Stomach (tissue), 9 donors: Measurements from ENCODE around the gene CUX1. TPM values are rescaled to one million over a fixed set of nuclear protein-coding genes. Genes with fewer than 3 reads are reported as not detected.
"Not testable (repeated sequence)": the region's sequence is repeated elsewhere in the genome, so short reads cannot be mapped to it uniquely, and the experiment has no call there.

Source experiments
- DNase-seq, 2 donors: peaks; one replicate each; pipeline versions ENCODE4 v3.0.0 to v3.0.0-alpha.2; 2013 to 2019
- H3K27ac ChIP-seq, 5 donors: fragments of 200-600 bp in 4 of 5; sonication (generic) in 4 of 5; one replicate each; pipeline ENCODE4 v1.5.1; 2013 to 2019; ENCODE audit warnings: mild to moderate bottlenecking in 1 of 5, moderate library complexity in 1 of 5
- H3K27me3 ChIP-seq, 3 donors: fragments of 200-600 bp; sonication (generic); one replicate each; pipeline ENCODE4 v1.5.1; 2017 to 2019; ENCODE audit warnings: mixed run types in 1 of 3
- H3K36me3 ChIP-seq, 4 donors: fragments of 200-600 bp; sonication (generic); 1 replicate in 3 of 4; 2 replicates in 1 of 4; pipeline ENCODE4 v1.5.1; 2016 to 2019
- H3K4me1 ChIP-seq, 4 donors: fragments of 200-600 bp; sonication (generic); one replicate each; pipeline ENCODE4 v1.5.1; 2016 to 2019
- H3K4me3 ChIP-seq, 4 donors: fragments of 200-600 bp; sonication (generic) in 3 of 4; one replicate each; pipeline ENCODE4 v1.5.1; 2016 to 2019; ENCODE audit warnings: mild to moderate bottlenecking in 1 of 4
- H3K9me3 ChIP-seq, 4 donors: fragments of 200-600 bp; sonication (generic); one replicate each; pipeline ENCODE4 v1.5.1; 2016 to 2019
- CTCF ChIP-seq, 7 experiments: fragments of 450-650 bp in 4 of 7; fragments of 200-600 bp in 3 of 7; sonication (generic) in 3 of 7; IDR thresholded peaks; one replicate each; pipeline ENCODE4 v1.5.1; 2016 to 2019; ENCODE audit warnings: antibody characterized with exemption in 7 of 7, control low read depth in 2 of 7, mild to moderate bottlenecking in 1 of 7
- EP300 ChIP-seq: sonication (generic); formaldehyde crosslinking; IDR thresholded peaks from one replicate; pipeline ENCODE4 v1.6.1; 2017; ENCODE audit warnings: antibody characterized with exemption
- POLR2A ChIP-seq, 4 donors: fragments of 450-650 bp; IDR thresholded peaks; one replicate each; pipeline ENCODE4 v1.6.1; 2016; ENCODE audit warnings: antibody characterized with exemption in 4 of 4, control low read depth in 2 of 4, mild to moderate bottlenecking in 1 of 4, moderate library complexity in 1 of 4
- POLR2AphosphoS5 ChIP-seq, 3 donors: sonication (generic); formaldehyde crosslinking; IDR thresholded peaks; one replicate each; pipeline ENCODE4 v1.6.1; 2016; ENCODE audit warnings: antibody characterized with exemption in 3 of 3
- WGBS, 5 donors: extraction: QIAGEN DNeasy Blood & Tissue Kit in 3 of 5; methylation state at CpG; one replicate each; pipeline versions ENCODE4 v1.1.5 to v1.1.7; 2013 to 2018; 5-methylcytosine and 5-hydroxymethylcytosine counted together
- intact Hi-C: fragments of 100-400 bp; cut with DNase I; formaldehyde crosslinking; loops from one replicate; pipeline ENCODE4 v1.15.1; 2023; ENCODE audit warnings: low total_unique reads
- polyA plus RNA-seq, 3 donors: library from polyadenylated mRNA; stranded (reverse); fragments of 200-250 nt; gene quantifications; one replicate each; pipeline ENCODE4 v1.2.3, GENCODE V29; 2013
- total RNA-seq, 5 donors: library from RNA; depleted of rRNA; stranded (reverse); fragments of >200 nt; gene quantifications; one replicate each; pipeline versions ENCODE4 v1.1.0 to v1.2.3, GENCODE V29; 2014 to 2016
- donor health status: healthy with polysubstance abuse.
- donor health status: Bipolar disorder and iron deficiency.
- donor health status: healthy.

The CUX1 gene
- total and polyA plus RNA-seq, 8 donors: 24.7 to 201 (median 54.7) TPM

GRCh38 chr7:102039706-102040105 lies 222.3 kb downstream of the CUX1 start:
- TF ChIP-seq EP300 (no peak), POLR2AphosphoS5 (IDR thresholded peaks at IDR 0.05) (no peak), POLR2A (IDR thresholded peaks at IDR 0.05) (no peak), CTCF (IDR thresholded peaks at IDR 0.05) (no peak)
- Histone ChIP-seq H3K4me1 (peaks cover 2 to 6% (median 3%) of the 10 kb centered on the region in 4 donors), H3K9me3 (no peaks in the 10 kb centered on the region), H3K4me3 (no peak overlapping the region), H3K36me3 (no peaks in the 10 kb centered on the region), H3K27ac (no peak overlapping the region), H3K27me3 (no peaks in the 10 kb centered on the region)
- no peak for DNase-seq
- WGBS, 5 donors: 95 to 98% (median 96%) methylated on average over 11 of the region's 11 CpGs
- intact Hi-C loops: no loop called here

GRCh38 chr7:102040569-102040968 lies 223.1 kb downstream of the CUX1 start:
- no peak for DNase-seq
- 70 to 93% (median 89%) methylated on average over 11 of the region's 11 CpGs for WGBS, 5 donors
- no peaks in the 10 kb centered on the region for H3K36me3 ChIP-seq
- TF ChIP-seq EP300 (no peak), POLR2AphosphoS5 (IDR thresholded peaks at IDR 0.05) (no peak), CTCF (IDR thresholded peaks at IDR 0.05) (no peak), POLR2A (IDR thresholded peaks at IDR 0.05) (no peak)
- no peaks in the 10 kb centered on the region for H3K9me3 ChIP-seq
- H3K4me1 ChIP-seq: peaks cover 4 to 14% (median 12%) of the 10 kb centered on the region in 4 donors
- H3K4me3 ChIP-seq: no peak overlapping the region
- intact Hi-C loops: no loop called here
- no peaks in the 10 kb centered on the region for H3K27me3 ChIP-seq
- H3K27ac ChIP-seq: no peak overlapping the region

GRCh38 chr7:102042016-102042656 lies 224.7 kb downstream of the CUX1 start:
- no peaks in the 10 kb centered on the region for H3K27me3 ChIP-seq
- intact Hi-C loops: no loop called here
- DNase-seq: no peak
- no peak for TF ChIP-seq POLR2A (IDR thresholded peaks at IDR 0.05)
- TF ChIP-seq CTCF (IDR thresholded peaks at IDR 0.05): no peak
- TF ChIP-seq EP300: no peak
- no peak for TF ChIP-seq POLR2AphosphoS5 (IDR thresholded peaks at IDR 0.05)
- H3K4me3 ChIP-seq: no peak overlapping the region
- H3K9me3 ChIP-seq: no peaks in the 10 kb centered on the region
- WGBS, 5 donors: 78 to 84% (median 81%) methylated on average over 4 of the region's 4 CpGs
- peaks cover 4 to 22% (median 18%) of the 10 kb centered on the region in 4 donors for H3K4me1 ChIP-seq
- H3K27ac ChIP-seq: no peak overlapping the region
- H3K36me3 ChIP-seq: no peaks in the 10 kb centered on the region

GRCh38 chr7:102042796-102043195 lies 225.4 kb downstream of the CUX1 start:
- H3K9me3 ChIP-seq, H3K4me3 ChIP-seq, H3K36me3 ChIP-seq, H3K27me3 ChIP-seq, DNase-seq, H3K27ac ChIP-seq, intact Hi-C loops: not testable (repeated sequence)
- H3K4me1 ChIP-seq: peaks cover 4 to 22% (median 18%) of the 10 kb centered on the region in 4 donors
- WGBS, 5 donors: 67 to 88% (median 83%) methylated on average over 8 to 9 of the region's 9 CpGs

GRCh38 chr7:102044641-102044983 lies 227.2 kb downstream of the CUX1 start:
- WGBS, 5 donors: 81 to 94% (median 85%) methylated on average over 5 to 6 of the region's 6 CpGs
- no peaks in the 10 kb centered on the region for H3K27me3 ChIP-seq
- H3K9me3 ChIP-seq: no peaks in the 10 kb centered on the region
- peak overlapping the region in 3 of 5 donors; percentile 6 to 67 (median 66) for H3K27ac ChIP-seq
- H3K36me3 ChIP-seq: no peaks in the 10 kb centered on the region
- TF ChIP-seq CTCF (IDR thresholded peaks at IDR 0.05): no peak
- no peak for TF ChIP-seq EP300
- TF ChIP-seq POLR2A (IDR thresholded peaks at IDR 0.05): no peak
- no peak for TF ChIP-seq POLR2AphosphoS5 (IDR thresholded peaks at IDR 0.05)
- intact Hi-C loops: no loop called here
- H3K4me3 ChIP-seq: peak overlapping the region in 1 of 4 donors; percentile 24
- no peak for DNase-seq
- peaks cover 4 to 22% (median 18%) of the 10 kb centered on the region in 4 donors for H3K4me1 ChIP-seq
